K562 (cell line): Measurements from ENCODE around the gene GAB1. TPM values are rescaled to one million over a fixed set of nuclear protein-coding genes. Genes with fewer than 3 reads are reported as not detected.

Experiments
- ATAC-seq: fragments of 200-7000 bp; cut with Tn5 transposase; 3 replicates; pipeline ENCODE4 v1.9.1; 2020; ENCODE audit warnings: moderate library complexity
- BruUV-seq: library from RNA; stranded (reverse); fragments of 400-500 nt; replicated peaks from 2 replicates; lab custom pipeline; 2021; lab: Mats Ljungman, UMichigan
- CTCF ChIA-PET: fragments of 300-600 bp; formaldehyde crosslinking; extraction: SDS; loops from one replicate; lab custom pipeline; 2021; ENCODE audit warnings: low intra/inter-chr PET ratio; lab: Yijun Ruan, JAX
- POLR2A ChIA-PET: fragments of 300-600, 350-650 bp; sonication (Branson Sonifier 250); formaldehyde crosslinking; extraction: SDS; loops from one replicate; lab custom pipeline; 2021; ENCODE audit warnings: antibody characterized with exemption, inconsistent platforms; lab: Yijun Ruan, JAX
- DNase-seq, 4 experiments: peaks; one replicate each; pipeline versions ENCODE4 v3.0.0 to v3.0.0-alpha.2; 2011 to 2018; ENCODE audit warnings: low spot score in 3 of 4, mixed read lengths in 3 of 4; ENCODE audit errors: extremely low read depth in 1 of 4
- FAIRE-seq: peaks from 2 replicates; lab custom pipeline; 2011; peaks lifted over from hg19 to GRCh38; lab: Jason Lieb, UNC
- H2AFZ ChIP-seq: 2 replicates; pipeline ENCODE4 v1.6.0; 2011; ENCODE audit warnings: low read depth, low read length, control low read depth, inconsistent platforms
- H3K27ac ChIP-seq: fragments of 200-600 bp; 3 replicates; pipeline ENCODE4 v1.8.0; 2011; ENCODE audit warnings: low read depth, mild to moderate bottlenecking, control low read depth, inconsistent platforms, low read length, moderate library complexity, mixed read lengths; ENCODE audit errors: extremely low read depth
- H3K27me3 ChIP-seq, 2 experiments: fragments of 300-600 bp in 1 of 2; 2 replicates in 1 of 2; 3 replicates in 1 of 2; pipeline versions ENCODE4 v1.6.0 to v1.8.0; 2011; ENCODE audit warnings: inconsistent platforms in 2 of 2, low read length in 2 of 2, mild to moderate bottlenecking in 1 of 2, mixed read lengths in 1 of 2, moderate library complexity in 1 of 2; ENCODE audit not compliant: control insufficient read depth in 2 of 2, insufficient read depth in 2 of 2
- H3K36me3 ChIP-seq: fragments of 300-600 bp; 3 replicates; pipeline ENCODE4 v1.8.0; 2011; ENCODE audit warnings: mild to moderate bottlenecking, low read length, inconsistent platforms; ENCODE audit not compliant: control insufficient read depth, insufficient read depth
- H3K4me1 ChIP-seq, 2 experiments: fragments of 200-600 bp in 1 of 2; replicated peaks in 1 of 2; 2 replicates in 1 of 2; 3 replicates in 1 of 2; pipeline versions ENCODE4 v1.5.1 to v1.8.0; 2011; ENCODE audit warnings: inconsistent platforms in 2 of 2, low read length in 2 of 2, mild to moderate bottlenecking in 1 of 2, mixed read lengths in 1 of 2, moderate library complexity in 1 of 2; ENCODE audit not compliant: control insufficient read depth in 2 of 2, insufficient read depth in 2 of 2
- H3K4me2 ChIP-seq: 2 replicates; pipeline ENCODE4 v1.6.1; 2011; ENCODE audit warnings: low read length, control low read depth, inconsistent platforms, mixed read lengths; ENCODE audit not compliant: insufficient read depth
- H3K4me3 ChIP-seq: fragments of 200-600 bp; sonication (generic), shearing (Covaris generic); 2 replicates; pipeline ENCODE4 v1.5.1; 2016; ENCODE audit warnings: control low read depth, inconsistent platforms
- H3K79me2 ChIP-seq: fragments of 200-600 bp; 3 replicates; pipeline ENCODE4 v1.8.0; 2011; ENCODE audit warnings: low read length, inconsistent platforms; ENCODE audit not compliant: control insufficient read depth, insufficient read depth
- H3K9ac ChIP-seq, 2 experiments: 2 replicates each; pipeline versions ENCODE4 v1.6.0 to v1.6.1; 2011; ENCODE audit warnings: low read depth in 2 of 2, low read length in 2 of 2, control low read depth in 1 of 2, inconsistent platforms in 1 of 2, mild to moderate bottlenecking in 1 of 2, mixed read lengths in 1 of 2; ENCODE audit not compliant: insufficient read depth in 1 of 2
- H3K9me1 ChIP-seq: one replicate; pipeline ENCODE4 v1.6.0; 2011; ENCODE audit warnings: inconsistent platforms, mild to moderate bottlenecking, low read length, moderate library complexity; ENCODE audit not compliant: control insufficient read depth, insufficient read depth
- H3K9me3 ChIP-seq: replicated peaks from 2 replicates; pipeline ENCODE4 v1.5.1; 2011; ENCODE audit warnings: low read depth, low read length, inconsistent platforms; ENCODE audit not compliant: control insufficient read depth, insufficient read depth
- H4K20me1 ChIP-seq: replicated peaks from 2 replicates; pipeline ENCODE4 v1.6.1; 2011; ENCODE audit warnings: low read length, inconsistent platforms, mixed read lengths; ENCODE audit not compliant: control insufficient read depth, insufficient read depth
- GATAD2B ChIP-seq: fragments of 450-650 bp; IDR thresholded peaks from 2 replicates; pipeline ENCODE4 v1.6.1; 2017; ENCODE audit warnings: mild to moderate bottlenecking, borderline replicate concordance
- NCOA6 ChIP-seq: fragments of 450-650 bp; IDR thresholded peaks from 2 replicates; pipeline ENCODE4 v1.6.1; 2017; ENCODE audit warnings: mild to moderate bottlenecking
- RBM39 ChIP-seq: fragments of 200-400 bp; formaldehyde crosslinking; optimal IDR thresholded peaks from 2 replicates; pipeline ENCODE3; 2018; ENCODE audit warnings: low read depth, low read length
- STAT5A ChIP-seq: IDR thresholded peaks from 2 replicates; pipeline ENCODE4 v1.6.1; 2012; ENCODE audit warnings: low read length, inconsistent platforms, borderline replicate concordance
- WGBS: fragments of 100-300 bp; shearing (Covaris generic); methylation state at CpG from one replicate; pipeline ENCODE4 v1.1.6; 2016; ENCODE audit warnings: low coverage, mixed read lengths; ENCODE audit not compliant: insufficient coverage; ENCODE audit errors: missing lambda C conversion rate; 5-methylcytosine and 5-hydroxymethylcytosine counted together
- in situ Hi-C: fragments of 300-500 bp; cut with MboI; formaldehyde crosslinking; loops from 4 replicates; pipeline ENCODE4 v1.15.0; 2018; ENCODE audit warnings: inconsistent platforms, mixed read lengths
- intact Hi-C: fragments of 100-400 bp; cut with micrococcal nuclease; formaldehyde crosslinking; loops from 2 replicates; pipeline ENCODE4 v1.14.2; 2022
- polyA plus RNA-seq, 8 experiments: library from polyadenylated mRNA; depleted of rRNA in 4 of 8; stranded (reverse) in 5 of 8; unstranded in 3 of 8; fragments of >200 nt; fragmentation: Nextera tagmentation in 2 of 8; fragmentation: Illumina TruSeq in 1 of 8; extraction: Ambion mirVana in 2 of 8; extraction: Trizol in 1 of 8; gene quantifications; 2 replicates each; pipeline versions ENCODE4 v1.2.1 to v1.2.3, GENCODE V29; 2011 to 2014; ENCODE audit warnings: inconsistent platforms in 1 of 8, missing spikeins in 1 of 8
- total RNA-seq, 7 experiments: library from RNA; depleted of rRNA in 6 of 7; stranded (reverse); fragments of >200 nt in 6 of 7; fragmentation: Illumina TruSeq in 2 of 7; extraction: Trizol in 2 of 7; gene quantifications; 2 replicates each; pipeline versions ENCODE4 v1.2.1 to v1.2.3, GENCODE V29; 2011 to 2021; ENCODE audit warnings: low replicate concordance in 1 of 7
- TF ChIP-seq, protein P1 (sequence below): sonication (generic); formaldehyde crosslinking; IDR thresholded peaks from 2 replicates; pipeline ENCODE4 v1.8.0; 2023; ENCODE audit warnings: missing genetic modification reagents, mild to moderate bottlenecking, borderline replicate concordance
- TF ChIP-seq, protein P2 (sequence below): sonication (generic); formaldehyde crosslinking; IDR thresholded peaks from 2 replicates; pipeline ENCODE4 v1.8.0; 2022; ENCODE audit warnings: mild to moderate bottlenecking, low read depth, missing genetic modification reagents
- TF ChIP-seq, protein P3 (sequence below), 2 experiments: fragments of 150-350 bp in 1 of 2; IDR thresholded peaks; 2 replicates each; pipeline ENCODE4 v1.6.1; 2012 to 2016; ENCODE audit warnings: low read depth in 2 of 2, low read length in 2 of 2, mild to moderate bottlenecking in 1 of 2, moderate library complexity in 1 of 2
- TF ChIP-seq, protein P4 (sequence below): sonication (generic); formaldehyde crosslinking; IDR thresholded peaks from 2 replicates; pipeline ENCODE4 v1.8.1; 2023; ENCODE audit warnings: mild to moderate bottlenecking, missing genetic modification reagents

Gene GAB1
- total and polyA plus RNA-seq, 9 of the 15 experiments (the other 6 are each of a cell fraction or from before 2014, with no cell fraction given): 1.3 to 14.6 (median 7.5) TPM

DNA sequence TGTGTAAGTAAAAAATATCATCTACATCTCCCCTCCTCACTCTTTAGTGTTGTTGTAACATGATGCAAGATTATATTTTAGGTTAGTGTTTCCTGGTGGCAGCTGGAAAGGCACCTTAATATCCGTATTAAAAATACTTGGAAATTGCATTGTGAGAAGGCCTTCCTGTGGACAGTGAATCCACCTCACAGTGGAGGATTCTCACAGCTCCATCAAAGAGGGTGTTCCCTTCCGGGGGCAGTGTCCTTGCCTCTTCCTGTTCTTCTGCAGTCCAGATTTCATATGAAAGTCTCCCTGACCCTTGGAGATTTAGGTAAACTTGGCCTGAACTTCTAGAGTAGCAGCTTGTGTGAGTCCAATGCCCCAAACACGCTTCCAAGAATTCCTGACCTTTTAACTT lies 29.9 kb upstream of the GAB1 start:
- no peaks in the 10 kb centered on the region for H4K20me1 ChIP-seq
- no peak overlapping the region for H3K27ac ChIP-seq
- CTCF ChIA-PET: no interaction called here
- no peak overlapping the region for H2AFZ ChIP-seq
- H3K9me1 ChIP-seq: no peaks in the 10 kb centered on the region
- H3K79me2 ChIP-seq: no peaks in the 10 kb centered on the region
- intact Hi-C loops (no loop called here), in situ Hi-C loops (no loop called here)
- H3K27me3 ChIP-seq: peaks cover 0 to 12% of the 10 kb centered on the region in 2 experiments; a peak in 3 of 5 replicates
- DNase-seq: no peak
- no peak overlapping the region for H3K9ac ChIP-seq
- no peak overlapping the region for H3K4me3 ChIP-seq
- 7% methylated on average over 3 of the region's 3 CpGs for WGBS
- POLR2A ChIA-PET: no interaction called here
- no TSS peak for BruUV-seq
- no peak overlapping the region for H3K4me2 ChIP-seq
- no peak for ATAC-seq
- H3K4me1 ChIP-seq: no peaks in the 10 kb centered on the region
- H3K36me3 ChIP-seq: no peaks in the 10 kb centered on the region
- no peaks in the 10 kb centered on the region for H3K9me3 ChIP-seq
- FAIRE-seq: no peak
- TF ChIP-seq RBM39: no peak
- TF ChIP-seq STAT5A: no peak
- TF ChIP-seq, protein P1, sequence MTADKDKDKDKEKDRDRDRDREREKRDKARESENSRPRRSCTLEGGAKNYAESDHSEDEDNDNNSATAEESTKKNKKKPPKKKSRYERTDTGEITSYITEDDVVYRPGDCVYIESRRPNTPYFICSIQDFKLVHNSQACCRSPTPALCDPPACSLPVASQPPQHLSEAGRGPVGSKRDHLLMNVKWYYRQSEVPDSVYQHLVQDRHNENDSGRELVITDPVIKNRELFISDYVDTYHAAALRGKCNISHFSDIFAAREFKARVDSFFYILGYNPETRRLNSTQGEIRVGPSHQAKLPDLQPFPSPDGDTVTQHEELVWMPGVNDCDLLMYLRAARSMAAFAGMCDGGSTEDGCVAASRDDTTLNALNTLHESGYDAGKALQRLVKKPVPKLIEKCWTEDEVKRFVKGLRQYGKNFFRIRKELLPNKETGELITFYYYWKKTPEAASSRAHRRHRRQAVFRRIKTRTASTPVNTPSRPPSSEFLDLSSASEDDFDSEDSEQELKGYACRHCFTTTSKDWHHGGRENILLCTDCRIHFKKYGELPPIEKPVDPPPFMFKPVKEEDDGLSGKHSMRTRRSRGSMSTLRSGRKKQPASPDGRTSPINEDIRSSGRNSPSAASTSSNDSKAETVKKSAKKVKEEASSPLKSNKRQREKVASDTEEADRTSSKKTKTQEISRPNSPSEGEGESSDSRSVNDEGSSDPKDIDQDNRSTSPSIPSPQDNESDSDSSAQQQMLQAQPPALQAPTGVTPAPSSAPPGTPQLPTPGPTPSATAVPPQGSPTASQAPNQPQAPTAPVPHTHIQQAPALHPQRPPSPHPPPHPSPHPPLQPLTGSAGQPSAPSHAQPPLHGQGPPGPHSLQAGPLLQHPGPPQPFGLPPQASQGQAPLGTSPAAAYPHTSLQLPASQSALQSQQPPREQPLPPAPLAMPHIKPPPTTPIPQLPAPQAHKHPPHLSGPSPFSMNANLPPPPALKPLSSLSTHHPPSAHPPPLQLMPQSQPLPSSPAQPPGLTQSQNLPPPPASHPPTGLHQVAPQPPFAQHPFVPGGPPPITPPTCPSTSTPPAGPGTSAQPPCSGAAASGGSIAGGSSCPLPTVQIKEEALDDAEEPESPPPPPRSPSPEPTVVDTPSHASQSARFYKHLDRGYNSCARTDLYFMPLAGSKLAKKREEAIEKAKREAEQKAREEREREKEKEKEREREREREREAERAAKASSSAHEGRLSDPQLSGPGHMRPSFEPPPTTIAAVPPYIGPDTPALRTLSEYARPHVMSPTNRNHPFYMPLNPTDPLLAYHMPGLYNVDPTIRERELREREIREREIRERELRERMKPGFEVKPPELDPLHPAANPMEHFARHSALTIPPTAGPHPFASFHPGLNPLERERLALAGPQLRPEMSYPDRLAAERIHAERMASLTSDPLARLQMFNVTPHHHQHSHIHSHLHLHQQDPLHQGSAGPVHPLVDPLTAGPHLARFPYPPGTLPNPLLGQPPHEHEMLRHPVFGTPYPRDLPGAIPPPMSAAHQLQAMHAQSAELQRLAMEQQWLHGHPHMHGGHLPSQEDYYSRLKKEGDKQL: no peak
- TF ChIP-seq, protein P2, sequence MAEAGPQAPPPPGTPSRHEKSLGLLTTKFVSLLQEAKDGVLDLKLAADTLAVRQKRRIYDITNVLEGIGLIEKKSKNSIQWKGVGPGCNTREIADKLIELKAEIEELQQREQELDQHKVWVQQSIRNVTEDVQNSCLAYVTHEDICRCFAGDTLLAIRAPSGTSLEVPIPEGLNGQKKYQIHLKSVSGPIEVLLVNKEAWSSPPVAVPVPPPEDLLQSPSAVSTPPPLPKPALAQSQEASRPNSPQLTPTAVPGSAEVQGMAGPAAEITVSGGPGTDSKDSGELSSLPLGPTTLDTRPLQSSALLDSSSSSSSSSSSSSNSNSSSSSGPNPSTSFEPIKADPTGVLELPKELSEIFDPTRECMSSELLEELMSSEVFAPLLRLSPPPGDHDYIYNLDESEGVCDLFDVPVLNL (CRISPR knock-in tag): no peak
- no peak for TF ChIP-seq GATAD2B
- TF ChIP-seq, protein P3, sequence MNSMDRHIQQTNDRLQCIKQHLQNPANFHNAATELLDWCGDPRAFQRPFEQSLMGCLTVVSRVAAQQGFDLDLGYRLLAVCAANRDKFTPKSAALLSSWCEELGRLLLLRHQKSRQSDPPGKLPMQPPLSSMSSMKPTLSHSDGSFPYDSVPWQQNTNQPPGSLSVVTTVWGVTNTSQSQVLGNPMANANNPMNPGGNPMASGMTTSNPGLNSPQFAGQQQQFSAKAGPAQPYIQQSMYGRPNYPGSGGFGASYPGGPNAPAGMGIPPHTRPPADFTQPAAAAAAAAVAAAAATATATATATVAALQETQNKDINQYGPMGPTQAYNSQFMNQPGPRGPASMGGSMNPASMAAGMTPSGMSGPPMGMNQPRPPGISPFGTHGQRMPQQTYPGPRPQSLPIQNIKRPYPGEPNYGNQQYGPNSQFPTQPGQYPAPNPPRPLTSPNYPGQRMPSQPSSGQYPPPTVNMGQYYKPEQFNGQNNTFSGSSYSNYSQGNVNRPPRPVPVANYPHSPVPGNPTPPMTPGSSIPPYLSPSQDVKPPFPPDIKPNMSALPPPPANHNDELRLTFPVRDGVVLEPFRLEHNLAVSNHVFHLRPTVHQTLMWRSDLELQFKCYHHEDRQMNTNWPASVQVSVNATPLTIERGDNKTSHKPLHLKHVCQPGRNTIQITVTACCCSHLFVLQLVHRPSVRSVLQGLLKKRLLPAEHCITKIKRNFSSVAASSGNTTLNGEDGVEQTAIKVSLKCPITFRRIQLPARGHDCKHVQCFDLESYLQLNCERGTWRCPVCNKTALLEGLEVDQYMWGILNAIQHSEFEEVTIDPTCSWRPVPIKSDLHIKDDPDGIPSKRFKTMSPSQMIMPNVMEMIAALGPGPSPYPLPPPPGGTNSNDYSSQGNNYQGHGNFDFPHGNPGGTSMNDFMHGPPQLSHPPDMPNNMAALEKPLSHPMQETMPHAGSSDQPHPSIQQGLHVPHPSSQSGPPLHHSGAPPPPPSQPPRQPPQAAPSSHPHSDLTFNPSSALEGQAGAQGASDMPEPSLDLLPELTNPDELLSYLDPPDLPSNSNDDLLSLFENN (IDR thresholded peaks at IDR 0.05; ENCODE audit: low read depth in 2 of 2, low read length in 2 of 2): no peak
- TF ChIP-seq NCOA6: no peak
- TF ChIP-seq, protein P4, sequence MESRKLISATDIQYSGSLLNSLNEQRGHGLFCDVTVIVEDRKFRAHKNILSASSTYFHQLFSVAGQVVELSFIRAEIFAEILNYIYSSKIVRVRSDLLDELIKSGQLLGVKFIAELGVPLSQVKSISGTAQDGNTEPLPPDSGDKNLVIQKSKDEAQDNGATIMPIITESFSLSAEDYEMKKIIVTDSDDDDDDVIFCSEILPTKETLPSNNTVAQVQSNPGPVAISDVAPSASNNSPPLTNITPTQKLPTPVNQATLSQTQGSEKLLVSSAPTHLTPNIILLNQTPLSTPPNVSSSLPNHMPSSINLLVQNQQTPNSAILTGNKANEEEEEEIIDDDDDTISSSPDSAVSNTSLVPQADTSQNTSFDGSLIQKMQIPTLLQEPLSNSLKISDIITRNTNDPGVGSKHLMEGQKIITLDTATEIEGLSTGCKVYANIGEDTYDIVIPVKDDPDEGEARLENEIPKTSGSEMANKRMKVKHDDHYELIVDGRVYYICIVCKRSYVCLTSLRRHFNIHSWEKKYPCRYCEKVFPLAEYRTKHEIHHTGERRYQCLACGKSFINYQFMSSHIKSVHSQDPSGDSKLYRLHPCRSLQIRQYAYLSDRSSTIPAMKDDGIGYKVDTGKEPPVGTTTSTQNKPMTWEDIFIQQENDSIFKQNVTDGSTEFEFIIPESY: no peak
